Loucy (cell line): Measurements from ENCODE around the gene MRPS2.

Experiments
- H2AFZ ChIP-seq: fragments of 200-600 bp; sonication (generic); 2 replicates; pipeline ENCODE4 v1.6.0; 2016; ENCODE audit warnings: antibody characterized with exemption, mild to moderate bottlenecking, low read length, moderate library complexity
- H3F3A ChIP-seq: fragments of 200-600 bp; 2 replicates; pipeline ENCODE4 v1.6.0; 2016; ENCODE audit warnings: antibody characterized with exemption, low read depth, mild to moderate bottlenecking
- H3K27me3 ChIP-seq: fragments of 200-600 bp; sonication (generic); 2 replicates; pipeline ENCODE4 v1.6.1; 2014; ENCODE audit warnings: low read length, mild to moderate bottlenecking; ENCODE audit not compliant: insufficient read depth, poor library complexity, severe bottlenecking
- H3K36me3 ChIP-seq: fragments of 200-600 bp; sonication (generic); 2 replicates; pipeline ENCODE4 v1.6.1; 2016; ENCODE audit warnings: low read length; ENCODE audit not compliant: insufficient read depth
- H3K4me1 ChIP-seq: fragments of 200-600 bp; sonication (generic); 2 replicates; pipeline ENCODE4 v1.5.1; 2014; ENCODE audit warnings: low read length, mild to moderate bottlenecking; ENCODE audit not compliant: insufficient read depth, poor library complexity, severe bottlenecking
- H3K4me2 ChIP-seq: fragments of 200-600 bp; sonication (generic); 2 replicates; pipeline ENCODE4 v1.6.0; 2014; ENCODE audit warnings: antibody characterized with exemption, low read length, low read depth, mild to moderate bottlenecking; ENCODE audit not compliant: poor library complexity, severe bottlenecking
- H3K4me3 ChIP-seq: fragments of 200-600 bp; sonication (generic); 2 replicates; pipeline ENCODE4 v1.5.1; 2014; ENCODE audit warnings: low read length, mild to moderate bottlenecking, mixed read lengths; ENCODE audit not compliant: poor library complexity, severe bottlenecking
- H3K79me2 ChIP-seq: fragments of 200-600 bp; sonication (generic); 2 replicates; pipeline ENCODE4 v1.6.1; 2014; ENCODE audit warnings: low read length; ENCODE audit not compliant: insufficient read depth
- H3K9ac ChIP-seq: fragments of 200-600 bp; sonication (generic); 2 replicates; pipeline ENCODE4 v1.6.0; 2014; ENCODE audit warnings: mild to moderate bottlenecking, low read depth, low read length, moderate library complexity; ENCODE audit not compliant: poor library complexity, severe bottlenecking
- H3K9me2 ChIP-seq: fragments of 200-600 bp; sonication (generic); replicated peaks from 2 replicates; pipeline ENCODE4 v1.6.1; 2016; ENCODE audit warnings: low read depth, low read length, mixed read lengths
- H3K9me3 ChIP-seq: fragments of 200-600 bp; sonication (generic); 2 replicates; pipeline ENCODE4 v1.6.1; 2014; ENCODE audit warnings: mild to moderate bottlenecking, antibody characterized with exemption, low read length, low read depth; ENCODE audit not compliant: insufficient read depth
- H4K20me1 ChIP-seq: fragments of 200-600 bp; sonication (generic); 2 replicates; pipeline ENCODE4 v1.6.0; 2014; ENCODE audit warnings: antibody characterized with exemption, low read length, mild to moderate bottlenecking; ENCODE audit not compliant: insufficient read depth, poor library complexity, severe bottlenecking
- CTCF ChIP-seq: fragments of 200-600 bp; sonication (generic); conservative IDR thresholded peaks from 2 replicates; pipeline ENCODE4 v1.5.1; 2014; ENCODE audit warnings: mild to moderate bottlenecking, antibody characterized with exemption, low read length
- EZH2phosphoT487 ChIP-seq: fragments of 200-600 bp; IDR thresholded peaks from 2 replicates; pipeline ENCODE4 v1.6.1; 2018; ENCODE audit warnings: antibody characterized with exemption, mild to moderate bottlenecking, moderate library complexity, borderline replicate concordance

The MRPS2 gene

GRCh38 chr9:135504262-135505243 lies 4.1 kb downstream of the MRPS2 start:
- H3K4me1 ChIP-seq: peaks cover 10% of the 10 kb centered on the region
- H3K36me3 ChIP-seq: peaks cover 24% of the 10 kb centered on the region; the same call in 1 of the 2 replicates
- H3K4me2 ChIP-seq: no peak overlapping the region
- H3K27me3 ChIP-seq: peaks cover 3% of the 10 kb centered on the region
- no peaks in the 10 kb centered on the region for H3K9me3 ChIP-seq
- no peak overlapping the region for H3K9ac ChIP-seq
- peaks cover 24% of the 10 kb centered on the region for H3K79me2 ChIP-seq
- no peaks in the 10 kb centered on the region for H3K9me2 ChIP-seq
- no peak overlapping the region for H2AFZ ChIP-seq
- no peaks in the 10 kb centered on the region for H3F3A ChIP-seq
- peaks cover 34% of the 10 kb centered on the region for H4K20me1 ChIP-seq
- H3K4me3 ChIP-seq: no peak overlapping the region
- TF ChIP-seq CTCF (peak; percentile 78), EZH2phosphoT487 (no peak)

GRCh38 chr9:135505406-135506187 lies 5.1 kb downstream of the MRPS2 start:
- Histone ChIP-seq H3K9me3 (no peaks in the 10 kb centered on the region), H3K4me3 (no peak overlapping the region), H3K9me2 (no peaks in the 10 kb centered on the region), H3F3A (no peaks in the 10 kb centered on the region), H3K4me1 (peaks cover 5% of the 10 kb centered on the region), H2AFZ (no peak overlapping the region), H3K4me2 (no peak overlapping the region), H4K20me1 (peaks cover 34% of the 10 kb centered on the region), H3K9ac (no peak overlapping the region), H3K36me3 (peaks cover 24% of the 10 kb centered on the region; the same call in 1 of the 2 replicates), H3K79me2 (peaks cover 24% of the 10 kb centered on the region), H3K27me3 (peaks cover 3% of the 10 kb centered on the region)
- TF ChIP-seq EZH2phosphoT487 (no peak), CTCF (no peak)

GRCh38 chr9:135506327-135507103 lies 6.0 kb downstream of the MRPS2 start:
- Histone ChIP-seq H3K4me2 (no peak overlapping the region), H3K36me3 (peaks cover 24% of the 10 kb centered on the region; the same call in 1 of the 2 replicates), H4K20me1 (peaks cover 26% of the 10 kb centered on the region), H3K9me3 (no peaks in the 10 kb centered on the region), H3K79me2 (peaks cover 16% of the 10 kb centered on the region), H3K4me3 (no peak overlapping the region), H2AFZ (no peak overlapping the region), H3K9me2 (no peaks in the 10 kb centered on the region), H3K9ac (no peak overlapping the region), H3K27me3 (no peaks in the 10 kb centered on the region), H3F3A (no peaks in the 10 kb centered on the region), H3K4me1 (peaks cover 5% of the 10 kb centered on the region)
- no peak for TF ChIP-seq CTCF
- no peak for TF ChIP-seq EZH2phosphoT487
